GM21381 (cell line): ENCODE data around the gene SLC1A4.
A peak's percentile ranks its signal among the peaks of the same experiment; 100 is the strongest.
"Not testable (repeated sequence)": the region's sequence is repeated elsewhere in the genome, so short reads cannot be mapped to it uniquely, and the experiment has no call there.

Source experiments
- ATAC-seq: cut with Tn5 transposase; IDR thresholded peaks from one replicate; pipeline ENCODE4 v1.9.1; 2021; ENCODE audit warnings: mild to moderate bottlenecking, moderate library complexity; ENCODE audit not compliant: unreplicated experiment

The SLC1A4 gene

DNA sequence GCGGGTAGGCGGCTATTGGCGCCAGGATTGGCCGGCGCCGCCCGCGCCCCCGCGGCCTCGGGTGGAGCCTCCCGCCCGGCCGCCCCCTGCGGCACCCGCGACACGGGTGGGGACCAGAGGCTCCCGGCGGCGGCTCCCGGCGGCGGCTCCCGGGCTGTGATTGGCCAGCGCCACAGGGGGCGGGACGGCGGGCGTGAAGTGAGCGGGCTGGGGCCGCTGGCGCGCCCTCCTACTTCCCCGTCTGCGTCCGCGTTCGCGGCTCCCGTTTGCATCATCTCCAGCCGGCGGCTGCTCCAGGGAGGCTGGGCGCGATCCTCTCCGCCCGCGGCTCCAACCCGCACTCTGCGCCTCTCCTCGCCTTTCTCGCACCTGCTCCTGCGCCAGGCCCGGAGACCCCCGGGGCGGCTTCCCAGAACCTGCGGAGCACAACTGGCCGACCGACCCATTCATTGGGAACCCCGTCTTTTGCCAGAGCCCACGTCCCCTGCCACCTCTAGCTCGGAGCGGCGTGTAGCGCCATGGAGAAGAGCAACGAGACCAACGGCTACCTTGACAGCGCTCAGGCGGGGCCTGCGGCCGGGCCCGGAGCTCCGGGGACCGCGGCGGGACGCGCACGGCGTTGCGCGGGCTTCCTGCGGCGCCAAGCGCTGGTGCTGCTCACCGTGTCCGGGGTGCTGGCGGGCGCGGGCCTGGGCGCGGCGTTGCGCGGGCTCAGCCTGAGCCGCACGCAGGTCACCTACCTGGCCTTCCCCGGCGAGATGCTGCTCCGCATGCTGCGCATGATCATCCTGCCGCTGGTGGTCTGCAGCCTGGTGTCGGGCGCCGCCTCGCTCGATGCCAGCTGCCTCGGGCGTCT is at the start of gene SLC1A4:
Gene SLC1A4 (plus strand): TSS at position 274 of the 856 bp plus-strand sequence. CDS start 245 bp downstream, at position 519.
- peak; percentile 72 for ATAC-seq

- no peak for ATAC-seq
Observed at GRCh38 chr2:64941143-64941542, 48.1 kb upstream of the SLC1A4 start.

GRCh38 chr2:64941801-64942200 is 47.4 kb upstream of the SLC1A4 start:
- no peak for ATAC-seq

DNA sequence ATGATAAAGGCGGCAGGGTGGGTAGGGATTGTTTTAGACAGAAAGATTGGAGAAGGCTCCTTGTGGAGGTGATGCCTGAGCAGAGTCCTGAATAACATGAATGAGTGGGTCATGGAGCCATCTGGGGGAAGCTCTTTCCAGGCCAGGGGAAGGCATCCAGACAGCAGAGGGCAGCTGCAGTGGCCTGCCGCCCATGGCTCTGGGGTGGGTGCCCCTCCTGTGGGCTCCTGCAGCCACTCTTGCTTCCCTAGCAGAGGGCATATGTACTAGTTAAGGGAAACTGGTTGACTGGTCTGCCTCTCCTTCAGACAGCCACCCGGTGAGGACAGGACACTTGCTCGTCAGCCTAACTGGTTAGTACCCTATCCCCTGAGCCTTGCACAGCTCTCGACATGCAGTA is 46.5 kb upstream of the SLC1A4 start:
- ATAC-seq: no peak

DNA sequence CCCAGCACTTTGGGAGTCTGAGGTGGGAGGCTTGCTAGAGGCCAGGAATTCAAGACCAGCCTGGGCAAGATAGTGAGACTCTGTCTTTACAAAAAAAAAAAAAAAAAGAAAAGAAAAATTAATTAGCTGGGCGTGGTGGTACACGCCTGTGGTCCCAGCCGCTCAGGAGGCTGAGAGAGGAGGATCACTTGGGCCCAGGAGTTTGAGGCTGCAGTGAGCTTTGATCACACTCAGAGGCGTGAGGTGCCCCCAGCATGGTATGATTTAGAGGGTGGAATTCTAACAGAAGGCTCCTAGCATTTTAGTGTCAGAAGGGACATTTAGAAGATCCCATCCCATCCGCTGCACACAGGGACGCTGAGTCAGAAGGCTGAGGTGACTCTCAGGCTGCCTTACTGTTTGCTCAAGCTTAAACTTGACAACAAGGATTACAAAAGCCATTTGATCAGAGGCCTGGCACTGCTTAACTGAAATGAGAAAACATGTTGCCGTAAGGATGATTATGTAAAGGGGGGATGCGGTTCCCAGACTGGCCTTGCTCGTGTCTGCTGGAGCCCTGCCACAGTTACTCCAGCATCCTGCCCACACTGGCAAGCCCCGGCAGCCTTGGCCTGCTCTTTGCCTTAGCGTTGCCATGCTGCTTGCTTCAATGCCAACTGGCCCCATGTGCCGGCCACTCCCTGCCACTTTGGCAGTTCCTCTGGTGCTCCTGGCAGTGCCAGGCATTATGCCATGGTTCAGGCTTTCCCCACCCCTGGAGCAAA is 45.6 kb upstream of the SLC1A4 start:
- no peak for ATAC-seq

DNA sequence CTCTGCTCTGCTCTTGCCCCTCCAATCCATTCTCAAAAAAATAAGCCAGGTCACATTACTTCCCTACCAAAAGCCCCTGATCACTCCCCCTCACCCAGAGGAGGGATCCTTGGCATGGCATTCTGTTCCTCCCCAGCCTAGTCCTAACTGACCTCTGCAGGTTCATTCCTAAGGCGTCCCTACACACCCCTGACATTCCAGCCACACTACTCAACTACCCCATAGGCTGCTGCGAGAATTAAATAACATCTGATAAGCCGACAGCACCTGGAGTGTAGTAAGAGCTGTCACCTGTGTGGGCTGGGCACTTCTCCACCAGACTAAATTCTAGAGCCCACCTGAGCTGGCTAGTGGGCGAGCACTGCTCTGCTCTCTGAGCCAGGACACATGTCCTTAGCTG is 44.7 kb upstream of the SLC1A4 start:
- no peak for ATAC-seq

DNA sequence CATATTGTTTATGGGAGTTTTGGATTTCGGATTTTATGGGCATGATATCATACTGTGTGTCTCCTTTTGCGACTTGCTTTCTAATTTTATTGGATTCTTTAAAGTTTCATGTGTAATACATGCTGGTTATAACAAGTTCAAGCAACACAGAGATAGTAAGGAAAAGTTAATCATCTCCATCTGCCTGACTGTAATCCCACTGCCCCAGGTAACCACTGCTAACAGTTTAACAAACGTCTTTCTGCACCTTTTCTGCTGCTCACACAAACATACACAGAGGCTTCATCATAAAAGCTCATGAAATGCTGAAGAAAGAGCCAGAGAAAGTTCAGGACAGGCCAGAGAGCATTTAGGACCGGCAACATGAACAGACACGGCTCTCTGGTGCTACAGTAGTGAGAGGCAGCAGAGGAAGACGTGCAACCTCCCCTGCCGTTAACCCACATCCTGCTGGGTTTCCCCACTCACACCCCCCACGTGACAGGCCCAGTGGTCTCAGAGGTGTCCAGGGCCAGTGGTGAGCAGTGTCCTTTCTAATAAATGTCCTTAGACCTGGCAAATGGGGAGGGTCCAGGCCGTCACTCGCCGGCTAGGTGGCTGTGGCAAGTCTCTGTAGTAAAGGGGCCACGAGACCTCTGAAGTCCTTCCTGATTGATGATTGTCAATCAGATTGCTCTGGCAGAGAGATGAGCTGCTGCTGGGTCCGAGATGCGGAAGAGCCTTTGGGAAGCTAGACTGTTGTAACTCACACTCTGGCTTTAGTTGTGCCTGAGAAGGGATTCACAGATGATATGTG is 43.0 kb upstream of the SLC1A4 start:
- peak; percentile 86 for ATAC-seq

DNA sequence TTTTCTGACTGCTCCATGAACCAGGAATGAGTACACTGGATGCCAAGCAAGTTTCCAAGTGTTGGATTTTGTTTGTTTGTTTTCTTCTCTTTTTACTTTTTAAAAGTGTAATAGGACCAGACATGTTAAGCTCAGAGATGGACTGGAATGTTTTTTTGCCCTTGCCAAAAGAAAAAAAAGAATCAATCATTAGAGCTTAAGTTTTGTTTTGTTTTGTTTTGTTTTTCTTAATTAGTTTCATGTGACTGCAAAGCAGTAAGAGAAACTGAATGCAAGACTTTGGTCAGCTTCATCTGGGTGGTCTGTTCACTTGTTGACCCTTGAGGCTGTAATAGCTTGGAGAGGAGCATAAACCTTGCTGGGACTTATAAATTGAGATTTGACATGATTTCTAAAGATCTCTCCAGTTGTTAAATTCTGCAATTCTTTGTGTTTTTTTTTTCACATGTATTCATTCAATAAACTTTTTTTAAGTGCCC is 42.4 kb upstream of the SLC1A4 start:
- no peak for ATAC-seq

DNA sequence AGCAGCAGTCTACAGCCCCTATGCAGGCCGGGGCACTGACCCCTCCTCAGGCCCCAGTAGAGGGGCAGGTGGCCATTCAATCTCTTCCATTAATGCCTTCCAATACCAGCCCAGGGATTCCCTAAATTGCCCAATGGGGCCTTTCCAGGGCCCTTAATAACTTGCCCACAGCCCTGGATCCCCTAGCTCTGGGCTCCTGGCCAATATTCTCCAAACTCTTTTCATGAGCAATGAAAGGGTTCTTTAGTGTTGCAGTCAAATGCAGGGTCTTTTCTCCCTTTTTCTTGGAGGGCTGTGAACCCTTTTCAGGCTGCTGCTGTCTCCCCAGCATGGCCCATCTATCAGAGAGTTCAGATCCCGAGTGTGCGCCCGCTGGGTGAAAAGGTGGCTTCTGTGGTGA is 41.3 kb upstream of the SLC1A4 start:
- no peak for ATAC-seq

- no peak for ATAC-seq
Observed at GRCh38 chr2:64950226-64951160, 38.7 kb upstream of the SLC1A4 start.

- no peak for ATAC-seq
Observed at GRCh38 chr2:64951306-64951953, 37.8 kb upstream of the SLC1A4 start.

DNA sequence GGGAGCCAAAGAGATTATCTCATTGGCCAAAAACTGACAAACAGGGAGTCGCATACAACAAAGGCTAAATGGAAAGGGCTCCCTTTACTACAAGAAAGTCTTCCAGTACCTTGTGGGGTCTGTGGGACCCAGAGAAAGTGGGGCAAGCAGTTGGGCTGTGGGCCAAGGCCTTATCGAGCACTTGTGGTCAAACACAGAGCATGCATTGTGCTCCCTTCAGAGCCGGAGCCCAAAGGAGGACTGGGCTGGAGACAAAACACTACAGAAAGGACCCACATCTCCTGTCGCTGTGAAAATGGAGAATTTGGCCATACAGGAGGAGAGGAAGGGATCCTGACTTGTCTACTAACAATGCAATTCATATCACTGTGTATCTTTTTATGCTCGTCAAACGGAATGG is 37.1 kb upstream of the SLC1A4 start:
- ATAC-seq: no peak

DNA sequence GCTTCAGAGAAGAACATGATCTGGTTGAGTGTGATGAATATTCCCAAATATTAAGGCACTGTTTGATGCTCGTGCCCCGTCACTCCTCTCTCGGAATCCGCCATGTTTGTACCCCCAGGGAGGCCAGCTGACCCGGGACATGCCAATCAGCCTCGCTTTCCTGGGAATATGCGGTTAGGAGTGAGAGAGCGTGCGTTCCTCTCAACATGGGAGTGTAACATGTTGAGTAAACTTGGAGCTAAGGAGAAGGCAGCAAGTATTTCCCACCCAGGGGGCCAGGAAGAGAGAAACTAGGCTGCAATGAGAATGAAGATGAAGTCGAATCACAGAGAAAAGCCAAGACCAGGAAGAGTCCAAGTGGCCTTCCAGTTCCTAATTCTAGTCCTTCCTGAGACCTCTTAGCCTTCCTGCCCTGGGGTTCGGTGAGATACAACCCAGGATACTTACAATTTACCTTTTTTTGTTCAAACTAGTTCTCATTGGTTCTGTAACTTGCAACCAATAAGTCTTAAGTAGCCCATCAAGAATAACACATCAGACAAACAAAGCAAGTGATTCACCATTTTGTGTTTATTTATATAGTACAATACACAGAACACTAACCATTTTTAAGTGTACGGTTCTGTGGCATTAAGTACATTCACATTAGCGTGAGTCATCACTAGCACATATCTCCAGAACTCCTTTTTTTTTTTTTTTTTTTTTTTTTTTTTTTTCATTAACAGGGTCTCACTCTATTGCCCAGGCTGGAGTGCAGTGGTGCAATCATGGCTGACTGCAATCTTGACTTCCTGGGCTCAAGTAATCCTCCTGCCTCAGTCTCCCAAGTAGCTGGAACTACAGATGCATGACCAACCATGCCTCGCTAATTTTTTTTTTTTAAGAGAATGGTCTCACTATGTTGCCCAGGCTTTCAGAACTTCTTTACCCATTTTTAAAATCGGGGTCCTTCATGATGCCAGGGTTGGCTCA is 36.4 kb upstream of the SLC1A4 start:
- no peak for ATAC-seq

DNA sequence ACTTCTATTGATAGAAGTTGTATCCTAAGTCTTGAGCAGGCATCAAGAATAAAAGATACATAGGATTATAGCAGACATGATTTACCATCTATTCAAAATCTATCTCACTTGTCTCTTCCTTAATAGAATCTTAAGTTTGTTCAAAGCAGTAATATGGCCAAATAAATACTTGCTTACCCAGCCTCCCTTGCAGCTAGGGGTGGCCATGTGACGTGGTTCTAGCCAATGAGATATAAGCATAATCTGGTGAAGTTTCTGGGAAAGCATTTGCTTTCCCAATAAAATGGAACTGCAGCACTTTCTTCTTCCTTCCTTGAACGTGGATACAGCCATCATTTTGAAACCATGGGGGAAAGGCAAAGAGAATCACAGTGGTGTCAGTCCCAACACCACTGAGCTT is 33.7 kb upstream of the SLC1A4 start:
- no peak for ATAC-seq

GRCh38 chr2:64957109-64957903 is 31.9 kb upstream of the SLC1A4 start:
- ATAC-seq: no peak

DNA sequence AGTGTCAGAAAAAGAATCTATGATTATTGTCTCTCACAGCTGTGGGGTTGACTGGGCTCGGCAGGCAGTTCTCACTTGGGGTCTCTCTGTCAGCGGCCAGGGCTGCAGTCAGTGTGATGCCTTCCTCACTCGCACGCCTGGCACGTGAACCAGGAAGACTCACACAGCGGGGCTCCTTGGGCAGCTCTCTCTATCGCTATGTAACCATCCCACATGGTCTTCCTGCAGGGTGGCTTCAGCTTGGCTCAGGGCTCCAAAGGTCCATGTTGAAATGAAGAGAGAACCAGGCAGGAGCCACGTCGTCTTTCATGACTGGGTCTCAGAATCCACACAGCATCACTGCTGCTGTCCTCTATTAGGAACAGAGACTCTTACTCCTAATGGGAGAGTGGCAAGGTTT is 30.6 kb upstream of the SLC1A4 start:
- no peak for ATAC-seq

DNA sequence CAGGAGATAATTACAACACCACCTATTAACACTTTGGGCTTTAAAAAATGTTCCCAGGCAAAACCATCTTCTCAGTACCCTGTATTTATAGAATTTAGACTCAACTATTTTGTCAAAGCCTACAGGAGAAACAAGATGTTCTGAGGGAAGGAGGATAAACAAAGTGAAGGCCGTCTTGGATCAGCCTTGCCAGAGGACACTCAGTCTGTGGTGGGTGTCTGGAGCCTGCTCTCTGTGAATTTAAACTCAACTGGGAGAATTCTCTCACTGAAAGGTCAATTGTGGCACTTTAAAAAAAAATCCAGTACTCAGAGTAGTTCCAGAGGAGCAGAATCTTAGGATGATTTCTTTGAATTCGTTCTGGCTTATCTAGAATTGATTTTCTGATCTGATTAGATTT is 28.4 kb upstream of the SLC1A4 start:
- ATAC-seq: no peak

- not testable (repeated sequence) for ATAC-seq
Observed at GRCh38 chr2:64963138-64963537, 26.1 kb upstream of the SLC1A4 start.
